H9 (cell line): ENCODE data around the gene MMP15. TPM values are rescaled to one million over a fixed set of nuclear protein-coding genes. Genes with fewer than 3 reads are reported as not detected.

Experiments used
- DNase-seq: peaks from one replicate; pipeline ENCODE4 v3.0.0-alpha.2; 2017
- H2AFZ ChIP-seq: one replicate; pipeline ENCODE4 v1.6.1; 2013; ENCODE audit warnings: mild to moderate bottlenecking, low read length, control low read depth, moderate library complexity
- H2AK5ac ChIP-seq: 2 replicates; pipeline ENCODE4 v1.6.1; 2013; ENCODE audit warnings: low read length, control low read depth, mixed read lengths; ENCODE audit not compliant: insufficient read length
- H2BK120ac ChIP-seq: one replicate; pipeline ENCODE4 v1.6.1; 2013; ENCODE audit warnings: low read depth, mild to moderate bottlenecking, low read length, control low read depth, inconsistent platforms; ENCODE audit not compliant: poor library complexity, severe bottlenecking
- H2BK12ac ChIP-seq: 2 replicates; pipeline ENCODE4 v1.6.1; 2013; ENCODE audit warnings: low read length, control low read depth, mixed read lengths, low read depth; ENCODE audit not compliant: insufficient read length
- H2BK15ac ChIP-seq: 2 replicates; pipeline ENCODE4 v1.6.1; 2013; ENCODE audit warnings: low read depth, low read length, control low read depth
- H2BK20ac ChIP-seq: one replicate; pipeline ENCODE4 v1.6.1; 2013; ENCODE audit warnings: low read depth, mild to moderate bottlenecking, low read length, control low read depth, inconsistent platforms; ENCODE audit not compliant: poor library complexity, severe bottlenecking
- H2BK5ac ChIP-seq: 2 replicates; pipeline ENCODE4 v1.6.1; 2013; ENCODE audit warnings: low read length, control low read depth, mixed read lengths; ENCODE audit not compliant: insufficient read length
- H3K14ac ChIP-seq: 2 replicates; pipeline ENCODE4 v1.6.1; 2013; ENCODE audit warnings: low read length, control low read depth; ENCODE audit not compliant: insufficient read depth
- H3K18ac ChIP-seq: 2 replicates; pipeline ENCODE4 v1.6.1; 2013; ENCODE audit warnings: low read depth, mild to moderate bottlenecking, mixed read lengths, low read length, control low read depth; ENCODE audit not compliant: insufficient read length
- H3K23ac ChIP-seq: 2 replicates; pipeline ENCODE4 v1.6.1; 2013; ENCODE audit warnings: low read length, control low read depth, mixed read lengths, low read depth; ENCODE audit not compliant: insufficient read length
- H3K23me2 ChIP-seq: 2 replicates; pipeline ENCODE4 v1.6.1; 2013; ENCODE audit warnings: low read depth, mild to moderate bottlenecking, mixed read lengths, low read length, control low read depth; ENCODE audit not compliant: insufficient read length, poor library complexity, severe bottlenecking
- H3K27ac ChIP-seq: 2 replicates; pipeline ENCODE4 v1.5.1; 2013; ENCODE audit warnings: low read length, control low read depth, mixed read lengths, low read depth; ENCODE audit not compliant: insufficient read length
- H3K27me3 ChIP-seq: 2 replicates; pipeline ENCODE4 v1.6.1; 2013; ENCODE audit warnings: low read length, control low read depth, inconsistent platforms; ENCODE audit not compliant: insufficient read depth
- H3K4ac ChIP-seq: 2 replicates; pipeline ENCODE4 v1.6.1; 2013; ENCODE audit warnings: low read depth, mild to moderate bottlenecking, control low read depth, inconsistent platforms, low read length, moderate library complexity
- H3K4me1 ChIP-seq: 2 replicates; pipeline ENCODE4 v1.6.1; 2013; ENCODE audit warnings: low read length, control low read depth, inconsistent platforms; ENCODE audit not compliant: insufficient read depth
- H3K4me2 ChIP-seq: 2 replicates; pipeline ENCODE4 v1.6.1; 2013; ENCODE audit warnings: low read length, control low read depth, mixed read lengths; ENCODE audit not compliant: insufficient read length, insufficient read depth
- H3K56ac ChIP-seq: 2 replicates; pipeline ENCODE4 v1.6.1; 2013; ENCODE audit warnings: low read depth, mild to moderate bottlenecking, mixed read lengths, low read length, control low read depth; ENCODE audit not compliant: insufficient read length
- H3K79me1 ChIP-seq: 2 replicates; pipeline ENCODE4 v1.6.1; 2013; ENCODE audit warnings: low read depth, mild to moderate bottlenecking, moderate library complexity, low read length, control low read depth, inconsistent platforms; ENCODE audit not compliant: insufficient read depth, poor library complexity, severe bottlenecking
- H3K79me2 ChIP-seq: 2 replicates; pipeline ENCODE4 v1.6.1; 2013; ENCODE audit warnings: low read length, control low read depth, inconsistent platforms; ENCODE audit not compliant: insufficient read depth
- H3K9ac ChIP-seq: 2 replicates; pipeline ENCODE4 v1.6.1; 2013; ENCODE audit warnings: low read length, control low read depth, mixed read lengths; ENCODE audit not compliant: insufficient read length; ENCODE audit errors: extremely low read depth
- H3K9me3 ChIP-seq: one replicate; pipeline ENCODE4 v1.6.1; 2013; ENCODE audit warnings: low read depth, low read length, inconsistent platforms; ENCODE audit not compliant: control insufficient read depth
- H3T11ph ChIP-seq: one replicate; pipeline ENCODE4 v1.6.1; 2013; ENCODE audit warnings: mild to moderate bottlenecking, low read length, control low read depth, inconsistent platforms
- H4K20me1 ChIP-seq: one replicate; pipeline ENCODE4 v1.6.1; 2013; ENCODE audit not compliant: control insufficient read depth, insufficient read length, insufficient read depth
- H4K5ac ChIP-seq: 2 replicates; pipeline ENCODE4 v1.6.1; 2013; ENCODE audit warnings: low read depth, mild to moderate bottlenecking, mixed read lengths, low read length, control low read depth; ENCODE audit not compliant: insufficient read length
- H4K8ac ChIP-seq: replicated peaks from 2 replicates; pipeline ENCODE4 v1.6.1; 2013; ENCODE audit warnings: low read length, control low read depth, mixed read lengths, low read depth; ENCODE audit not compliant: insufficient read length
- H4K91ac ChIP-seq: 2 replicates; pipeline ENCODE4 v1.6.1; 2013; ENCODE audit warnings: low read depth, mild to moderate bottlenecking, moderate library complexity, mixed read lengths, low read length, control low read depth; ENCODE audit not compliant: insufficient read length
- H3K27ac Mint-ChIP-seq, 3 experiments: 2 replicates in 2 of 3; 3 replicates in 1 of 3; pipeline ENCODE4 v1.8.0; 2020 to 2021; ENCODE audit warnings: mixed read lengths in 3 of 3, mild to moderate bottlenecking in 1 of 3, moderate library complexity in 1 of 3
- H3K27me3 Mint-ChIP-seq: 2 replicates; pipeline ENCODE4 v1.8.0; 2021; ENCODE audit warnings: low read depth, mild to moderate bottlenecking, moderate library complexity, mixed read lengths
- H3K36me3 Mint-ChIP-seq, 3 experiments: 2 replicates in 2 of 3; 3 replicates in 1 of 3; pipeline ENCODE4 v1.8.0; 2020 to 2021; ENCODE audit warnings: low read depth in 3 of 3, mixed read lengths in 3 of 3; ENCODE audit not compliant: insufficient read depth in 1 of 3
- H3K4me1 Mint-ChIP-seq, 2 experiments: 2 replicates each; pipeline ENCODE4 v1.8.0; 2020; ENCODE audit warnings: mixed read lengths in 2 of 2
- H3K4me3 Mint-ChIP-seq, 2 experiments: 2 replicates in 1 of 2; 3 replicates in 1 of 2; pipeline ENCODE4 v1.8.0; 2020 to 2021; ENCODE audit warnings: mild to moderate bottlenecking in 2 of 2, mixed read lengths in 2 of 2, moderate library complexity in 1 of 2
- H3K9me3 Mint-ChIP-seq, 2 experiments: 2 replicates in 1 of 2; 3 replicates in 1 of 2; pipeline ENCODE4 v1.8.0; 2020; ENCODE audit warnings: mild to moderate bottlenecking in 2 of 2, mixed read lengths in 2 of 2, moderate library complexity in 1 of 2
- WGBS: extraction: QIAGEN DNeasy Blood & Tissue Kit; methylation state at CpG from one replicate; pipeline ENCODE4 v1.1.7; 2013; ENCODE audit warnings: missing lambda C conversion rate, low lambda C conversion rate, mixed read lengths; ENCODE audit not compliant: insufficient read length; ENCODE audit errors: extremely low coverage; 5-methylcytosine and 5-hydroxymethylcytosine counted together
- total RNA-seq: library from RNA; stranded (reverse); gene quantifications from 2 replicates; pipeline ENCODE4 v1.2.1, GENCODE V29; 2021
- TF ChIP-seq, protein P1 (sequence below): fragments of 200-600 bp; sonication (generic); conservative IDR thresholded peaks from 3 replicates; pipeline ENCODE4 v1.8.0; 2021; ENCODE audit warnings: antibody characterized with exemption, mild to moderate bottlenecking

MMP15 gene
- total RNA-seq, 1 experiment from 2014 or later = 32.9 TPM

DNA sequence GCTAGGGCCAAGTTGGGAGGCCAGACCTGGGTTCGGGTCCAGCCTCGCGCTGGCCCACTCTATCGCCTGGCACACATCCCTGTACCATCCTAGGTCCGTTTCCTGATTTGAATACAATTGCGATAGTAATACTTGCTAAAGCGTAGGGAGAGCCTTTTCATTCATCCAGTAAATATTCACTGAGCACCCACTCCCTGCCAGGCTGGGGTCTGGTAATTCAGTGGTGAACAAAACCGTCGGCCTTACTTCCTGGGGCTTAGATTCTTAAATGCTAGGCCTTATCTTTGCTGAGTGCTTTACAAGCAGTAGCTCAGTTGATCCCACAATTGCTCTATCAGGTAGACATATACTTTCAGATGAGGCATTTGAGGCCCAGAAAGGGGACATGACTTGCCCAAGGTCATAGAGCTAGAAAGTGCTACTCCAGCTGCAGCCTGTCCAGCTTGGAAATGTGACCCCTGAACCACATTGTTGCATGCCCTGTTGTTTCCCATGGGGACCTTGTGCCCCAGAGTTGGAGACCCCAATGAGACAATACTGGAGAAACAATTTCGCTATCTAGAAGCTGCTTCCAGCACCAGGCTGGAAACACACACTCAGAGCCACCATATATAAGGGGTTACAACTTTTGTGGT is 23.7 kb upstream of the MMP15 start:
- Mint-ChIP-seq H3K27me3 (no peaks in the 10 kb centered on the region), H3K9me3 (peaks cover 0 to 4% of the 10 kb centered on the region in 2 experiments; a peak in 3 of 5 replicates), H3K27ac (0 out of 7 replicates have a peak overlapping the region, but pooled peaks of 1 of the 3 experiments have one; percentile 39), H3K4me1 (peaks cover 16 to 17% of the 10 kb centered on the region in 2 experiments), H3K4me3 (peak overlapping the region; percentile 92 to 93), H3K36me3 (peaks cover 20 to 52% (median 45%) of the 10 kb centered on the region in 3 experiments; a peak in 6 of 7 replicates)
- H3K79me1 ChIP-seq = no peaks in the 10 kb centered on the region
- H3K56ac ChIP-seq = no peak overlapping the region
- H2BK20ac ChIP-seq = no peak overlapping the region
- no peak overlapping the region for H3K23ac ChIP-seq
- no peak overlapping the region for H3K14ac ChIP-seq
- no peak for DNase-seq
- no peak overlapping the region for H4K91ac ChIP-seq
- H3K27me3 ChIP-seq = no peaks in the 10 kb centered on the region
- H3K9me3 ChIP-seq = no peaks in the 10 kb centered on the region
- no peaks in the 10 kb centered on the region; the same call in 1 of the 2 replicates for H3K79me2 ChIP-seq
- no peaks in the 10 kb centered on the region for H4K20me1 ChIP-seq
- peaks cover 2% of the 10 kb centered on the region; the same call in 1 of the 2 replicates for H3K4me1 ChIP-seq
- no peak overlapping the region for H2AK5ac ChIP-seq
- H2BK120ac ChIP-seq = no peak overlapping the region
- no CpG with 5 or more reads among the region's 10 CpGs for whole genome bisulfite sequencing
- H3K18ac ChIP-seq = no peak overlapping the region
- no peak overlapping the region for H4K8ac ChIP-seq
- H3K4me2 ChIP-seq = peak overlapping the region; percentile 45
- no peak overlapping the region for H3K27ac ChIP-seq
- no peak overlapping the region for H2BK12ac ChIP-seq
- no peak overlapping the region for H3T11ph ChIP-seq
- H2BK5ac ChIP-seq = no peak overlapping the region
- H3K23me2 ChIP-seq = peaks cover 8% of the 10 kb centered on the region
- H2BK15ac ChIP-seq = no peak overlapping the region
- no peak overlapping the region for H4K5ac ChIP-seq
- TF ChIP-seq, protein P1, sequence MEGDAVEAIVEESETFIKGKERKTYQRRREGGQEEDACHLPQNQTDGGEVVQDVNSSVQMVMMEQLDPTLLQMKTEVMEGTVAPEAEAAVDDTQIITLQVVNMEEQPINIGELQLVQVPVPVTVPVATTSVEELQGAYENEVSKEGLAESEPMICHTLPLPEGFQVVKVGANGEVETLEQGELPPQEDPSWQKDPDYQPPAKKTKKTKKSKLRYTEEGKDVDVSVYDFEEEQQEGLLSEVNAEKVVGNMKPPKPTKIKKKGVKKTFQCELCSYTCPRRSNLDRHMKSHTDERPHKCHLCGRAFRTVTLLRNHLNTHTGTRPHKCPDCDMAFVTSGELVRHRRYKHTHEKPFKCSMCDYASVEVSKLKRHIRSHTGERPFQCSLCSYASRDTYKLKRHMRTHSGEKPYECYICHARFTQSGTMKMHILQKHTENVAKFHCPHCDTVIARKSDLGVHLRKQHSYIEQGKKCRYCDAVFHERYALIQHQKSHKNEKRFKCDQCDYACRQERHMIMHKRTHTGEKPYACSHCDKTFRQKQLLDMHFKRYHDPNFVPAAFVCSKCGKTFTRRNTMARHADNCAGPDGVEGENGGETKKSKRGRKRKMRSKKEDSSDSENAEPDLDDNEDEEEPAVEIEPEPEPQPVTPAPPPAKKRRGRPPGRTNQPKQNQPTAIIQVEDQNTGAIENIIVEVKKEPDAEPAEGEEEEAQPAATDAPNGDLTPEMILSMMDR = no peak
- peak overlapping the region; percentile 25 for H3K9ac ChIP-seq
- H3K4ac ChIP-seq = no peak overlapping the region
- no peak overlapping the region for H2AFZ ChIP-seq
